ENCODE data around the gene PPM1N.

Gene PPM1N

DNA sequence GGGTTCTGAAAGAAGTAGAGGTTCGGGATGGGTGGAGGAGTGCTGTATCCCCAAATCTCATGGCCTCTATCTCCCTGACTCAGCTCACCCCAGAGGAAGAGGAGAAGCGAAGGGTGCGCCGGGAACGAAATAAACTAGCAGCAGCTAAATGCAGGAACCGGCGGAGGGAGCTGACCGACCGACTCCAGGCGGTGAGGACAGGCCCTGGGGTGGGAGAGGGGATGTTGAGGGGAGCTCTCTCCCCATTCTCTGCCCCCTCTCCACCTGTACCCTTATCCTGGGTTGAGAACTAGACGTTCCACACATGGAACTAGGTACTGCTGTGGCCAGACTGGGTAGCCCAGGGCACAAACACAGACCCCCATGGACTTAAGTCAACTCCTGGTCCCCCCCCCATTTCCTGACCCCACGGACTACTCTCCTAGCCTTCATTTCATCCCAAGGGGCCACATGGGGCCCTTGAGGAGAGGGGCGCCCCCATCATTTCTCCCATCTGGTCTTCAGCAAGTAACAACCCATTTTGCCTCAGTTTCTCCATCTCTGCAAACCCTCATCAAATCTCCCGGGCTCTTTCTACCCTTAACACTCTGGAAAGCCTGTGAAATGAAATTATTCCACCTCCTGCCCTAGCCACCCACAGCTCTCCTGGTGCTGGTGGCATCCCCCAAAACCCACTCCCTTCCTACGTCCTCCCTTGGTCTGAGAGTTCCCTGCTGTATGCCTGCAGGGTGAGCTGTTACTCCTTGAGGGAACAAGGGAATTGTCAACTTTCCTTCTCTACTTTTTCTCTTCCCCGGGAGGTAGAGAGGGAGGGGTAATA lies 26.9 kb upstream of the PPM1N start:
- DNase-seq = no peak

DNA sequence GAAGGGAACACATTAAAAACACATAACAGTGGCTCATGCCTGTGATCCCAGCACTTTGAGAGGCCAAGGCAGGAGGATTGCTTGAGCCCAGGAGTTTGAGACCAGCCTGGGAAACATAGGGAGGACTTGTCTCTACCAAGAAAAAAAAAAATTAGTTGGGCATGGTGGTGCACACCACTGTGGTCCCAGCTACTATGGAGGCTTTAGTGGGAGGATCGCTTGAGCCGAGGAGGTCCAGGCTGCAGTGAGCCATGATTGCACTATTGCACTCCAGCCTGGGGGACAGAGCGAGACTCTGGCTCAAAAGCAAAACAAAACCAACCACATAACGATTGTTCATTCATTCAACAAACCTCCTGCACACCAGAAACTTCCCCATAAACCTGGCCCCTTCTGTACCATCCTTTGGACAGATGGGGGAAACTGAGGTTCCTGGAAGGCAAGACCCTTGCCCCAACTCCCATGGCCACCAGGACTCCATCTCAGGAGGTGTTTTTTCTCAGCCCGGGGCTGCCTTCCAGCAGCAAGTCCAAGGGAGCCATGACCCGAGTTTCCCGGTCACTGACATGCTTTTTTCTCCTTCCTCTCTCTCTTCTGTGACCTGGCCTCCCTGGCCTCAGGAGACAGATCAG lies 26.2 kb upstream of the PPM1N start:
- no peak for DNase-seq

DNA sequence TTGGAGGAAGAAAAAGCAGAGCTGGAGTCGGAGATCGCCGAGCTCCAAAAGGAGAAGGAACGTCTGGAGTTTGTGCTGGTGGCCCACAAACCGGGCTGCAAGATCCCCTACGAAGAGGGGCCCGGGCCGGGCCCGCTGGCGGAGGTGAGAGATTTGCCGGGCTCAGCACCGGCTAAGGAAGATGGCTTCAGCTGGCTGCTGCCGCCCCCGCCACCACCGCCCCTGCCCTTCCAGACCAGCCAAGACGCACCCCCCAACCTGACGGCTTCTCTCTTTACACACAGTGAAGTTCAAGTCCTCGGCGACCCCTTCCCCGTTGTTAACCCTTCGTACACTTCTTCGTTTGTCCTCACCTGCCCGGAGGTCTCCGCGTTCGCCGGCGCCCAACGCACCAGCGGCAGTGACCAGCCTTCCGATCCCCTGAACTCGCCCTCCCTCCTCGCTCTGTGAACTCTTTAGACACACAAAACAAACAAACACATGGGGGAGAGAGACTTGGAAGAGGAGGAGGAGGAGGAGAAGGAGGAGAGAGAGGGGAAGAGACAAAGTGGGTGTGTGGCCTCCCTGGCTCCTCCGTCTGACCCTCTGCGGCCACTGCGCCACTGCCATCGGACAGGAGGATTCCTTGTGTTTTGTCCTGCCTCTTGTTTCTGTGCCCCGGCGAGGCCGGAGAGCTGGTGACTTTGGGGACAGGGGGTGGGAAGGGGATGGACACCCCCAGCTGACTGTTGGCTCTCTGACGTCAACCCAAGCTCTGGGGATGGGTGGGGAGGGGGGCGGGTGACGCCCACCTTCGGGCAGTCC lies 25.5 kb upstream of the PPM1N start:
- DNase-seq = no peak

DNA sequence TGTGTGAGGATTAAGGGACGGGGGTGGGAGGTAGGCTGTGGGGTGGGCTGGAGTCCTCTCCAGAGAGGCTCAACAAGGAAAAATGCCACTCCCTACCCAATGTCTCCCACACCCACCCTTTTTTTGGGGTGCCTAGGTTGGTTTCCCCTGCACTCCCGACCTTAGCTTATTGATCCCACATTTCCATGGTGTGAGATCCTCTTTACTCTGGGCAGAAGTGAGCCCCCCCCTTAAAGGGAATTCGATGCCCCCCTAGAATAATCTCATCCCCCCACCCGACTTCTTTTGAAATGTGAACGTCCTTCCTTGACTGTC lies 24.9 kb upstream of the PPM1N start:
- no peak for DNase-seq

DNA sequence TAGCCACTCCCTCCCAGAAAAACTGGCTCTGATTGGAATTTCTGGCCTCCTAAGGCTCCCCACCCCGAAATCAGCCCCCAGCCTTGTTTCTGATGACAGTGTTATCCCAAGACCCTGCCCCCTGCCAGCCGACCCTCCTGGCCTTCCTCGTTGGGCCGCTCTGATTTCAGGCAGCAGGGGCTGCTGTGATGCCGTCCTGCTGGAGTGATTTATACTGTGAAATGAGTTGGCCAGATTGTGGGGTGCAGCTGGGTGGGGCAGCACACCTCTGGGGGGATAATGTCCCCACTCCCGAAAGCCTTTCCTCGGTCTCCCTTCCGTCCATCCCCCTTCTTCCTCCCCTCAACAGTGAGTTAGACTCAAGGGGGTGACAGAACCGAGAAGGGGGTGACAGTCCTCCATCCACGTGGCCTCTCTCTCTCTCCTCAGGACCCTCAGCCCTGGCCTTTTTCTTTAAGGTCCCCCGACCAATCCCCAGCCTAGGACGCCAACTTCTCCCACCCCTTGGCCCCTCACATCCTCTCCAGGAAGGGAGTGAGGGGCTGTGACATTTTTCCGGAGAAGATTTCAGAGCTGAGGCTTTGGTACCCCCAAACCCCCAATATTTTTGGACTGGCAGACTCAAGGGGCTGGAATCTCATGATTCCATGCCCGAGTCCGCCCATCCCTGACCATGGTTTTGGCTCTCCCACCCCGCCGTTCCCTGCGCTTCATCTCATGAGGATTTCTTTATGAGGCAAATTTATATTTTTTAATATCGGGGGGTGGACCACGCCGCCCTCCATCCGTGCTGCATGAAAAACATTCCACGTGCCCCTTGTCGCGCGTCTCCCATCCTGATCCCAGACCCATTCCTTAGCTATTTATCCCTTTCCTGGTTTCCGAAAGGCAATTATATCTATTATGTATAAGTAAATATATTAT lies 24.3 kb upstream of the PPM1N start:
- no peak for DNase-seq

DNA sequence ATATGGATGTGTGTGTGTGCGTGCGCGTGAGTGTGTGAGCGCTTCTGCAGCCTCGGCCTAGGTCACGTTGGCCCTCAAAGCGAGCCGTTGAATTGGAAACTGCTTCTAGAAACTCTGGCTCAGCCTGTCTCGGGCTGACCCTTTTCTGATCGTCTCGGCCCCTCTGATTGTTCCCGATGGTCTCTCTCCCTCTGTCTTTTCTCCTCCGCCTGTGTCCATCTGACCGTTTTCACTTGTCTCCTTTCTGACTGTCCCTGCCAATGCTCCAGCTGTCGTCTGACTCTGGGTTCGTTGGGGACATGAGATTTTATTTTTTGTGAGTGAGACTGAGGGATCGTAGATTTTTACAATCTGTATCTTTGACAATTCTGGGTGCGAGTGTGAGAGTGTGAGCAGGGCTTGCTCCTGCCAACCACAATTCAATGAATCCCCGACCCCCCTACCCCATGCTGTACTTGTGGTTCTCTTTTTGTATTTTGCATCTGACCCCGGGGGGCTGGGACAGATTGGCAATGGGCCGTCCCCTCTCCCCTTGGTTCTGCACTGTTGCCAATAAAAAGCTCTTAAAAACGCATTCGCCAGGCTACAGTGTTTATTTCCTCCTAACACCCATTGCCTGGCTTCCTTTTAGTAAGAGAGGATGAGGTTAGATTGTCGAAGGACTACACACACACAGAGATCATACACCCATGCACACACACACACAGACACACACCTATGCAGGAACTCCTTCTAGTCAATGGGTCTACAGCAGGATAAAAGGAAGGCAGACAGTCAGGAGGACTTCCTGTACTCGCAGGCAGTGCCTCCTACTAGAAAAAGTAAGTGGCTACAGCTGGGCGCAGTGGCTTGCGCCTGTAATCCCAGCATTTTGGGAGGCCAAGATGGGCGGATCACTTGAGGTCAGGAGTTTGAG lies 23.4 kb upstream of the PPM1N start:
- no peak for DNase-seq

DNA sequence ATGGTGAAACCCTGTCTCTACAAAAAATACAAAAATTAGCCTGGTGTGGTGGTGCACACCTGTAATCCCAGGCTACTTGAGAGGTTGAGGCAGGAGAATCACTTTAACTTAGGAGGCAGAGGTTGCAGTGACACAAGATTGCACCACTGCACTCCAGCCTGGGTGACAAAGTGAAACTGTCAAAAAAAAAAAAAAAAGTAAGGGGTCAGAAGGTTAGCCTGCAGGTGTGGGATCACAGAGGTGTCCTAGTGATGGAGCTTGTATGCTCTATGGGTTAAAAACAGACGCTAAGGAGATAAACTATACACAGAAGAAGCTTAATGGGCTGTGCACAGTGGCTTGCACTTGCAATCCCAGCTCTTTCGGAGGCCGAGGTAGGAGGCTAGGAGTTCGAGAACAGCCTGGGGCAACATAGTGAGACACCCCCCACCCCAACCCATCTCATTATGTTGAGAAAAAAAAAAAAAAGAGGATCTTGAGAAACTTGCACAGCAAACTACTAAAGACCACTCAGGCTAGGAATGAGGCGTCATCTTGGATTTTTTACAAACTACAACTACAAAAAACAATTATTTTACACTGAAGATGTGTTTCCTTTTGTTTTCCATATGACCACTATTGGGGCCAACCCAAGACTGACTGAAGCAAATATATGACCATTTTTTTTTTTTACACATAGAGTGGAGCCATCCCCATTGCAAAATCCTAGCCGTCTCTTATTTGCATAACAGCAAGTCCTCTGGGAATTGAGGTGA lies 22.5 kb upstream of the PPM1N start:
- no peak for DNase-seq

DNA sequence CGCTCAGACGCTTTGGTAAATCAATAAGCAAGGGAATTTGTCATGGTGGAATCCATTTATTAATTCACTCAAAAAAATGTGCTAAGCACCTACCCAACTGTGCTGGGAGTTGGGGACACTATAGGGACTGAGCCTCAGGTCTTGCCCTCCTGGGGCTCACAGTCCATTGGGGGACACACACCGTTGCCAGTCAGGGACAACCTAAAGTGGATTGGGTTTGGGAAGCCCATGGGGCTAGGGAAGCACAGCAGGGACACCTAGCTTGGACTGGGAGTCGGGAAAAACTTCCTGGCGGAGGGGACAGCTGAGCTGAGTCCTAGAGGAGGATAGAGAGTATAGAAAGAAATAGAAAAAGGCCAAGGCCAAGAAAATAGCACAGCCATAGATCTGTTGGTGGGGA lies 21.9 kb upstream of the PPM1N start:
- no peak for DNase-seq

DNA sequence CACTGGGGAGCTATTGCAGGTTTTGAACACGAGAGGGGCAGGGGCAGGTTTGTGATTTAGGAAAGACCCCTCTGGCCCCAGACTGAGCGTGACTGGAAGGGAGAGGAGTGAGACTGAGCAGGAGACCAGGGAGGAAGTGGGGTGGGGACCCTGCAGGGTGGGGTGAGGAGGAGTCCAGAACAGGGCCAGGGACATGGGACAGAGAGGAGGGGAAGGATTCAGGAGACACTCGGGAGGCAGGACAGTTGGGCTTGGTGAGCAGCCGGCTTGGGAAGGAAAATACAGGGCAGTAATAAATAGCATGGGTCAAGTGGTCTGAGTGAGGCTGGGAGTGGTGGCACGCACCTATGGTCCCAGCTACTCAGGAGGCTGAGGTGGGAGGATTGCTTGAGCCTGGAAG lies 21.1 kb upstream of the PPM1N start:
- DNase-seq = no peak

DNA sequence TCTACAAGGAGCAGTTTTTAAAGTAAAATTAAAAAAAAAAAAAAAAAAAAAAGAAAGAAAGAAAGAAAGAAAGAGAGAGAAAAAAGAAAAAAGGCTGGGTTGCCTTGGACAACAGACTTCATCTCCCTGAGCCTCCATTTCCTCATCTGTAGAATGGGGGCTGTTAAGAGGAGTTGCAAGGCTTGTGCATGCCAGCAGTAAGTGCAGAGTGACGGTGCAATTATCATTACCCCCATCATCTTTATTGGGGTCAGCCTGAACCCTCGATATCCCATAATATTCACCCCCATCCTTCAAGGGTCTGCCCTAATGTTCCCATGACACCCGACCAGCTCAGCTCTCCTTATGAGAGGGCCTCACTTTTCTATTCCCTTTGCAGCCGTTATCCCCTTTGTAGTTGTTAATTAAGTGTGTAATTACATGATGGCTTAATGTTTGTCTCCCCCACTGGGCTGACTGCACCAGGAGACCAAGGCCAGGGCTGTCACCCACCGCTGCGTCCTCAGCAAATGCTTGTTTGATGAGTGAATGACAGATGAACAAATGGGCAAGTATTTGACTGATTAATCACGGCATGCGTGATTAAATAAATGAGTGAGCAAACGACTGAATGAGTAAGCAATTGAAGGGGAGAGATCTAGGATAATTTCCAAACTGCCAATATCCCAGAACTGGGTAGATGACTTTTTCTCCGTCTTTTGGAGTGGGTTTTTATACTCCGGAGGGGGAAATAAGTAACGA lies 20.4 kb upstream of the PPM1N start:
- DNase-seq = no peak

DNA sequence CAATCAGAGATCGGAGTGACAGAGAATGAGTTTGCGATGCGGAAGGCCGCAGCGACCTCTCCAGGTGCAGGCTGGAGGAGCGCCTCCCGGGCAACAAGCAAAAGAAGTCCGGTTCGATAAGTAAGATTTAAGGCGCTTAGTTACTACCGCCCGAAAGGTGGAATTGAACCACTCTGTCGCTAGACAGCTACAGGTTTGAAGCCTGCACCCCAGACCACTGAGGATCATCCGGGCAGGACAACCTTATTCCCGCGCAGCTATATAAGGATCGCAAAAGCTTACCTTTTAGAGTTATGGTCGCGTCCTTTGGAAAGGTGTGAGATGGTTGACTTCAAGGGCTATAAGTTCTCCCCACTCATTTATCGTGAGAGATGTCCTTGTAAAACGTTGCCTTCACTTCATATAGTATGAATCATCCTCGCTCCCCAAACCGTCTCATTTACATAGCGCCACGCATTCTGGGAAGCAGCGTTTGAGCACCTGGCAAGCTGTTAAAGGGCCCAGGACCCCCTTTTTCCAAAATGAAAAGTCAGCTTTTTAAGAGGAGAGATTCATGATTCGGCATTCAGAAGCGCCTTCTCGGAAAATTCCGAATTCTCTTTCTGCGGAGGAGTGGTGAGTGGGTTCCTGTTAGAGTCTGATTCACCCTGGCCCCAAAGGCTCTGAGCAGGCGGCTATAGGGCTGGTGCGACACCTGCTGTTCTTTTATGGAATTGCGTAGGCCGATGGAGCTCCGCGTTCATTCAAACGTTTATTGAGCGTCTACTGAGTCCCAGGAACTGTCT lies 19.6 kb upstream of the PPM1N start:
- peak; percentile 86 for DNase-seq

DNA sequence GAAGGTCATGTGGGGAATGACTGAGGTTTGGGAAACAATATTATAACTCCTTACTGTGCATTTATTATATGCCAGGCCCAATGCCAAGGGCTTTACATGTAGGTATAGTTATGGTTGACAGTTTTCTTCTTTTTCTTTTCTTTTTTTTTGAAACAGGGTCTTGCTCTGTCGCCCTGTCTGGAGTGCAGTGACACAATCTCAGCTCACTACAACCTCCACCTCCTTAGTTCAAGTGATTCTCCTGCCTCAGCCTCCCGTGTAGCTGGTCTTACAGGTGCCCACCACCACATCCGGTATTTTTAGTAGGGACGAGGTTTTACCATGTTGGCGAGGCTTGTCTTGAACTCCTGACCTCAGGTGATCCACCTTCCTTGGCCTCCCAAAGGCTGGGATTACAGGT lies 15.2 kb upstream of the PPM1N start:
- DNase-seq = no peak

DNA sequence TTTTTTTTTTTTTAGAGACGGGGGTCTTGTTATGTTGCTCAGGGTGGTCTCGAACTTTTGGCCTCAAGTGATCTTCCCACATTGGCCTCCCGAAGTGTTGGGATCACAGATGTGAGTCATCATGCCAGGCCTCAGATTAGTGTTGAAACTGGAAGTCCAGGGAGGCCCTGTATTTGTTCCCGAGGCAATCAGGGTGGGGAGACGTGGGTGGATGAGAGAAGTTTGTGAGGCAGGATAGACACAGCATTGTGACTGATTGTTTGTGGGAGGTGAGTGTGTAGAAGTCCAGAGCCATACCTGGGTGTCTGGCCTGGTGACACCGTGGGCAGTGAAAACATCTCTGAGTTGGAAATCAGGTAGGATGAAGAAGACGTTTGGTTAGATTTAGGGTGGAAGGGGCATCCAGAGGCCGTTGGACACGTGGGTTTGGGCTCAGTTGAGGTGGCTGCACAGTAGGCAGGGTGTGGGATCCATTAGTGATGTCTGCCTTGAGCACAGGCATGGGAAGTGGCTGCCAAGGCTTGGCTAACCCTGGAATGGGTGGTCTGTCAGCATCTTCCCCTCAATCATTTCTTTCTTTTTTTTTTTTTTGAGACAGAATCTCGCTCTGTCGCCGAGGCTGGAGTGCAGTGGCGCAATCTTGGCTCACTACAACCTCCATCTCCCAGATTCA lies 13.8 kb upstream of the PPM1N start:
- DNase-seq = peak; percentile 73

DNA sequence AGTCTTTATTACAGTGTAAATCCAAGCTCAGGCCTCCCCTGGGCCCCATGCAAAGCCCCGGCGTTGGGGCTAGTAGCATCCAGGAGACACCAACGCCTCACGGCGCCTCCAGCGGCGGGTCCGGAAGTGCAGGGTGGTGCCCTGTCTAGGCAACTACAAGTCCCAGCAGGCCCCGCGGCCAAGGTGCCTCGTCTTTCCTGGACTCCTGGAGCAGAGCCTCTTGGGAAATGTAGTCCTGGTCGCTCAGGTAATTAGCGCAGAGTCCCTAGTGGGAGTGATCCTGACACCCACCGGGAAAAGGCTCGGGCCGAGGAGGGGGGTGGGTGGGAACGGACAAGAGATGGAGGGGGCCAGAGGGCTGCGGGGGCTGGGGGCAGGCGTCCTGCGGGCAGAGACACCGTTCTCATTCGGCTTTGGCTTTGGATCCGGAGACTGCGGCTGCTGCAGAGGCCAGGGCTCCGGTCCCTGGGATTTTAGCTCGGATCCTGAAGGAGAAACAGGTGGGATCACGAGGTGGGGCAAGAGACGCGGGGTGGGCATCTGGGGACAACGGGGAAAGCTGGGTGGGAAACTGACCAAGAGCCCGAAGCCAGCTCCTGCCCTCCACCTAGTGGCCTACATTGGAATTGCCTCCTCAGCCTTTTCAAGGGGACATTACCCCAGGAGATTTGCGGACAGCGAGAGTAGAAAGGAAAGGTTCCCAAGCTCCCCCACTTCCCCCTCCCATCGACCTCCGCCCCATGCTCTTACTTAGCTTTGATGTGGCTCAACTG lies 12.8 kb upstream of the PPM1N start:
- peak; percentile 98 for DNase-seq

DNA sequence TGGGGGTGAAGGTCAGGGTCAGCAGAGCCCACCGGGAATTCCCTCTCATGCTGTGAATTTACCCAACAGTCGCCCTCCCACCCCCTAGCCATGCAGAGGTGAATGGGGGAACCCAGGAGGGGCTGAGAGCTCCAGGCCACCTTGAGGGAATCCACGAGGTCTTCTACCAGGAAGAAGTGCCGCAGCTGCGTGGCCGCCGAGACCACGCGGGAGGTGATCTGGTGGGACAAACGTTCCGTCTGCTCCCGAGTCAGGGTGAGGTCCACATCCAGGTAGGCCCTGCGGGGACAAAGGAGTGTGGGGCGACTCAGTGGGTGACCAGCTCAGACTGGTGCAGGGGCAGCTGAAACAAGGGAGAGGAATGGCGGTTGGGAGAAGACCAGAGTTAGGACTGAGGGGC lies 9.5 kb upstream of the PPM1N start:
- no peak for DNase-seq

DNA sequence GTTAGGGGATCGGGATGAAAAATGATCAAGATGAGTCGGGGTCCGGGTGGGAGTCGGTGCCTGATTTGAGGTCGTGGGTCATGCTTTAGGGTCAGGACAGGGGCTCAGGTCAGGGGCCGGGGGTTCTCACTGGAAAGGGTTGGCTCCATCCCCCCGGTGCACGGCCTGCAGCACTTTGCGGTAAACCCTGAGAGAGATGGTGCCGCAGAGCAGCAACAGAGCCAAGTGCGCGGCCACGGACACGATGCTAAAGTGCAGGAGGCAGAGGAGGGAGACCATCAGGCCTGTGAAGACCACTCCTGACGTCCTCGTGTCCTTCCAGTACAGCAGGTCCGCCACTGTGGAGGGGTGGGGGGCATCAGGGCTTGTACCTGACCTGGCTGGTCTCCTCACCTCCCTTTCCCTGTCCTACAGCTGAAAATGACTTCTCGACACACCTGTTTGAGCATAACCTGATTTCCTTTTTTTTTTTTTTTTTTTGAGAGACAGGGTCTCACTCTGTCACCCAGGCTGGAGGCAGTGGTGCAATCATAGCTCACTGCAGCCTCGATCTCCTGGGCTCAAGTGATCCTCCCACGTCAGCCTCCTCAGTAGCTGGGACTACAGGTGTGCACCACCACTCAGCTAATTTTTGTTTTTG lies 8.9 kb upstream of the PPM1N start:
- no peak for DNase-seq

DNA sequence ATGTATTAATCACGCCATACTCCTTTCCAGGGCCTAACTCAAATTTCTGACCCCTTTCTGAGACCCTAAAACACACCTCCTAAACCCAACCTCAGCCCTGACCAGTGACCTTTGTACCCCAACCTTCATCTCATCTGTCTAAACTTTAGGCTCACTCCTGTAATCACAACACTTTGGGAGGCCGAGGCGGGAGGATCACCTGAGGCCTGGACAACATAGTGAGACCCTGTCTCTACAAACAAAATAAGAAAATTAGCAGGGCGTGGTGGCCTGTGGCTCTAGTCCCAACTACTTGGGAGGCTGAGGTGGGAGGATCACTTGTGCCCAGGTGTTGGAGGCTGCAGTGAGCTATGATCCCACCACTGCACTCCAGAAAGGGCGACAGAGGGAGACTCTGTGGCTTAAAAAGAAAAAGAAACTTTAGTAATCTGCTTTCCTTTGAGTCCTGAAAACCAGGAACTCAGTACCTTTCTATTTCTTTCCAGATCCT lies 6.1 kb upstream of the PPM1N start:
- no peak for DNase-seq

Data from inflammatory macrophage treated with lipopolysaccharide for 4 hours (primary cell).